ENCODE measurements around the gene SLC22A23.

Gene SLC22A23

GRCh38 chr6:3368685-3369084 lies 88.2 kb downstream of the SLC22A23 start:
- no peak for DNase-seq

- DNase-seq: no peak
These were observed 89.2 kb downstream of the SLC22A23 start for GRCh38 chr6:3367630-3368029.

GRCh38 chr6:3366596-3367413 lies 90.0 kb downstream of the SLC22A23 start:
- DNase-seq: no peak

- DNase-seq: no peak
These were observed 92.5 kb downstream of the SLC22A23 start for GRCh38 chr6:3364391-3364790.

GRCh38 chr6:3363296-3364025 lies 93.4 kb downstream of the SLC22A23 start:
- no peak for DNase-seq

GRCh38 chr6:3361312-3362037 lies 95.4 kb downstream of the SLC22A23 start:
- DNase-seq: no peak

GRCh38 chr6:3360727-3361045 lies 96.2 kb downstream of the SLC22A23 start:
- no peak for DNase-seq

- no peak for DNase-seq
These were observed 96.7 kb downstream of the SLC22A23 start for GRCh38 chr6:3359973-3360726.

GRCh38 chr6:3359101-3359752 lies 97.6 kb downstream of the SLC22A23 start:
- no peak for DNase-seq

GRCh38 chr6:3358413-3359100 lies 98.3 kb downstream of the SLC22A23 start:
- DNase-seq: no peak

GRCh38 chr6:3357678-3358077 lies 99.2 kb downstream of the SLC22A23 start:
- no peak for DNase-seq

- DNase-seq: no peak
These were observed 99.9 kb downstream of the SLC22A23 start for GRCh38 chr6:3356824-3357420.

GRCh38 chr6:3356056-3356823 lies 100.6 kb downstream of the SLC22A23 start:
- peak; percentile 39 for DNase-seq

- DNase-seq: peak; percentile 7
These were observed 101.3 kb downstream of the SLC22A23 start for GRCh38 chr6:3355358-3356055.

GRCh38 chr6:3355011-3355357 lies 101.9 kb downstream of the SLC22A23 start:
- DNase-seq: no peak

GRCh38 chr6:3353939-3354338 lies 102.9 kb downstream of the SLC22A23 start:
- no peak for DNase-seq

GRCh38 chr6:3353213-3353903 lies 103.5 kb downstream of the SLC22A23 start:
- no peak for DNase-seq

GRCh38 chr6:3352678-3353077 lies 104.2 kb downstream of the SLC22A23 start:
- no peak for DNase-seq

- no peak for DNase-seq
These were observed 104.9 kb downstream of the SLC22A23 start for GRCh38 chr6:3351829-3352524.
